ENCODE results near the gene COL10A1. TPM values are rescaled to one million over a fixed set of nuclear protein-coding genes. Genes with fewer than 3 reads are reported as not detected.

COL10A1 gene
- polyA plus RNA-seq, 1 donor from 2014 or later, result not detected

GRCh38 chr6:116145803-116146675 is 20.1 kb upstream of the COL10A1 start:
- H3K36me3 ChIP-seq (ENCODE audit: insufficient read depth, low read length), result no peaks in the 10 kb centered on the region
- no peaks in the 10 kb centered on the region for H3K9me3 ChIP-seq (ENCODE audit: low read length)
- no peaks in the 10 kb centered on the region for H3K27me3 ChIP-seq (ENCODE audit: insufficient read depth, low read depth, low read length)
- no peak overlapping the region for H3K9ac ChIP-seq (ENCODE audit: low read length)
- no peak overlapping the region for H2AFZ ChIP-seq (ENCODE audit: low read depth, low read length)
- H3K4me3 ChIP-seq (ENCODE audit: low read length), result no peak overlapping the region
- no peaks in the 10 kb centered on the region for H3F3A ChIP-seq (ENCODE audit: insufficient read depth, low read length, poor library complexity, severe bottlenecking)
- H4K20me1 ChIP-seq (ENCODE audit: insufficient read depth), result no peaks in the 10 kb centered on the region
- no peak overlapping the region for H3K27ac ChIP-seq (ENCODE audit: low read length)
- no peak overlapping the region for H3K4me2 ChIP-seq (ENCODE audit: low read length)
- TF ChIP-seq TAF1 (IDR thresholded peaks at IDR 0.05; ENCODE audit: low read depth), result no peak
- TF ChIP-seq SMC3 (conservative IDR thresholded peaks at IDR 0.05; ENCODE audit: poor library complexity), result no peak
- no peak for TF ChIP-seq POLR2AphosphoS5 (IDR thresholded peaks at IDR 0.05)
- TF ChIP-seq CTCF (IDR thresholded peaks at IDR 0.05; ENCODE audit: poor library complexity, severe bottlenecking), result no peak
- TF ChIP-seq EP300 (conservative IDR thresholded peaks at IDR 0.05; ENCODE audit: poor library complexity, severe bottlenecking), result no peak
- no peak for TF ChIP-seq REST (IDR thresholded peaks at IDR 0.05; ENCODE audit: borderline replicate concordance)
- TF ChIP-seq EZH2 (IDR thresholded peaks at IDR 0.05; ENCODE audit: borderline replicate concordance, insufficient read depth, low read length, poor library complexity, severe bottlenecking), result no peak
- no peak for TF ChIP-seq MXI1 (conservative IDR thresholded peaks at IDR 0.05; ENCODE audit: poor library complexity, severe bottlenecking)
- no peaks in the 10 kb centered on the region for H3K9me2 ChIP-seq (ENCODE audit: insufficient read depth, low read length)
- no peaks in the 10 kb centered on the region for H3K79me2 ChIP-seq (replicated peaks; ENCODE audit: insufficient read depth, low read length)

GRCh38 chr6:116144605-116145004 is 18.7 kb upstream of the COL10A1 start:
- Histone ChIP-seq H3K36me3 (ENCODE audit: insufficient read depth, low read length) (no peaks in the 10 kb centered on the region), H4K20me1 (ENCODE audit: insufficient read depth) (no peaks in the 10 kb centered on the region), H3K27me3 (ENCODE audit: insufficient read depth, low read depth, low read length) (no peaks in the 10 kb centered on the region), H3K9ac (ENCODE audit: low read length) (no peak overlapping the region), H3K9me3 (ENCODE audit: low read length) (no peaks in the 10 kb centered on the region), H2AFZ (ENCODE audit: low read depth, low read length) (no peak overlapping the region), H3K4me3 (ENCODE audit: low read length) (no peak overlapping the region), H3K27ac (ENCODE audit: low read length) (no peak overlapping the region), H3K4me2 (ENCODE audit: low read length) (no peak overlapping the region), H3K79me2 (replicated peaks; ENCODE audit: insufficient read depth, low read length) (no peaks in the 10 kb centered on the region), H3K9me2 (ENCODE audit: insufficient read depth, low read length) (no peaks in the 10 kb centered on the region), H3F3A (ENCODE audit: insufficient read depth, low read length, poor library complexity, severe bottlenecking) (no peaks in the 10 kb centered on the region)
- TF ChIP-seq REST (IDR thresholded peaks at IDR 0.05; ENCODE audit: borderline replicate concordance) (no peak), CTCF (IDR thresholded peaks at IDR 0.05; ENCODE audit: poor library complexity, severe bottlenecking) (no peak), POLR2AphosphoS5 (IDR thresholded peaks at IDR 0.05) (no peak), SMC3 (conservative IDR thresholded peaks at IDR 0.05; ENCODE audit: poor library complexity) (no peak), RAD21 (conservative IDR thresholded peaks at IDR 0.05) (no peak), MXI1 (conservative IDR thresholded peaks at IDR 0.05; ENCODE audit: poor library complexity, severe bottlenecking) (no peak), TAF1 (IDR thresholded peaks at IDR 0.05; ENCODE audit: low read depth) (no peak), EP300 (conservative IDR thresholded peaks at IDR 0.05; ENCODE audit: poor library complexity, severe bottlenecking) (no peak), EZH2 (IDR thresholded peaks at IDR 0.05; ENCODE audit: borderline replicate concordance, insufficient read depth, low read length, poor library complexity, severe bottlenecking) (no peak)

All from neural cell (in vitro differentiated cells).